ENCODE results near the gene CCDC127. TPM values are rescaled to one million over a fixed set of nuclear protein-coding genes. Genes with fewer than 3 reads are reported as not detected.
"Not testable (repeated sequence)": the region's sequence is repeated elsewhere in the genome, so short reads cannot be mapped to it uniquely, and the experiment has no call there.

Gene CCDC127
- total and polyA plus RNA-seq, 2 of the 13 experiments (the other 11 are each of a cell fraction or from before 2014, with no cell fraction given), result 2.9 to 4.3 TPM

DNA sequence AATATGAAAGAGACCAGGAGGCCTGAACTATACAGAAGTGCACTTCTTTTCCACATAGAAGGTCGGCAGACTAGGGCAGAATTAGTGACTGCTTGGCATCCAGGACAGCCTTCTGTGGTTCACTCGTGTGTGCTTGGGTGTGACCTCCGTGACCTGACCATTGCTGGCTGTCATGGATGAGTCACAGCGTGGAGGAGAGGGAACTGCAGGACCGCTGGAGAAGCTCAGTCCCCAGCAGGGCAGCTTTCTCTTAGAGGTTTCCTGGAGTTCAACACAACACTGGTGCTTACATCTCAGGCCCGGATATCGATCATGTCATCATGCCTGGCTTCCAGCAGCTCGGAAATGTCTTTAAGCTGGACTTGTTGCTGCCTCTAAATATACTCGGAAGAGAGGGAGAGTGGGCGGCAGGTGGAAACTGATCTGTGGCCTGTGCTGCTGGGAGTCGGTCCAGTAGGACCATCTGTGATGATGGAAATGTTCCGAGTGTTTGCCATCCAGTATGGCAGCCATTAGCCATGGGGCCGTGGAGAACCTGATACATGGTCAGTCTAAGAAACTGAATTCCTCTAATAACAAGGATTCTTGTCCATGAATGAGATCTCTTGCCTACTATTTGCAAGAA lies 23.2 kb upstream of the CCDC127 start:
- H3K79me2 ChIP-seq (ENCODE audit: insufficient read depth, low read length); H3K9me3 ChIP-seq (ENCODE audit: low read length); BruUV-seq (replicated peaks); H3K4me2 ChIP-seq (ENCODE audit: low read depth, low read length); DNase-seq (ENCODE audit: low spot score); H3K27ac ChIP-seq (ENCODE audit: extremely low read length, insufficient read depth, low read length); H3K4me1 ChIP-seq (ENCODE audit: insufficient read depth, low read length); intact Hi-C loops (cut with micrococcal nuclease; ENCODE audit: unreplicated experiment); H3K9ac ChIP-seq (ENCODE audit: insufficient read depth, low read depth, low read length); H3K4me3 ChIP-seq (replicated peaks in 1 of 3; ENCODE audit: insufficient read depth in 1 of 3, low read depth in 2 of 3, low read length in 3 of 3); in situ Hi-C loops (cut with HindIII; ENCODE audit: extremely low pct_ligation_motif_present, low pct_unique_long_range_greater_than_20kb); H4K20me1 ChIP-seq (ENCODE audit: insufficient read depth, low read length); FAIRE-seq; ATAC-seq; H2AFZ ChIP-seq (ENCODE audit: low read length); H3K27me3 ChIP-seq (ENCODE audit: control insufficient read depth in 1 of 2, insufficient read depth in 2 of 2, low read length in 2 of 2); CTCF ChIA-PET (ENCODE audit: low intra/inter-chr PET ratio, low total read pairs); POLR2A ChIA-PET: not testable (repeated sequence)
- 97% methylated on average over 9 of the region's 13 CpGs for WGBS (ENCODE audit: low lambda C conversion rate)
- H3K36me3 ChIP-seq (replicated peaks in 1 of 2; ENCODE audit: control insufficient read depth in 1 of 2, insufficient read depth in 2 of 2, low read length in 2 of 2), result peaks cover 8 to 31% of the 10 kb centered on the region in 2 experiments; a peak in 4 of 5 replicates

DNA sequence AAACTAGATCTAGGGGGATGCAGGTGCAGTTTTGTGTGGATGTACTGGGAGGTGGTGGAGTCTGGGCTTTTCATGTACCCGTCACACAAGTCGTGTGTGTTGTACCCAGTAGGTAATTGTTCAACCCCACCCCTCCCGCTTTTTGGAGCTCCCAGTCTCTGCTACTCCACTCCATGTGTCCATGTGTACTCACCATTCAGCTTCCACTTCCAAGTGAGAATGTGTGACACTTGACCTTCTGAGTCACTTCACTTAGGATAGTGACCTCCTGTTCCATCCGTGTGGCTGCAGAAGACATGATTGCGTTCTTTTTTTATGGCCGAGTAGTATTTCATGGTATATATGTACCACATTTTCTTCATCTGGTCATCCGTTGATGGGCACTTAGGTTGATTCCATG lies 22.6 kb upstream of the CCDC127 start:
- peaks cover 8 to 28% of the 10 kb centered on the region in 2 experiments; a peak in 4 of 5 replicates for H3K36me3 ChIP-seq (replicated peaks in 1 of 2; ENCODE audit: control insufficient read depth in 1 of 2, insufficient read depth in 2 of 2, low read length in 2 of 2)
- DNase-seq (ENCODE audit: low spot score); BruUV-seq (replicated peaks); H2AFZ ChIP-seq (ENCODE audit: low read length); H4K20me1 ChIP-seq (ENCODE audit: insufficient read depth, low read length); H3K79me2 ChIP-seq (ENCODE audit: insufficient read depth, low read length); H3K27ac ChIP-seq (ENCODE audit: extremely low read length, insufficient read depth, low read length); in situ Hi-C loops (cut with HindIII; ENCODE audit: extremely low pct_ligation_motif_present, low pct_unique_long_range_greater_than_20kb); FAIRE-seq; H3K4me1 ChIP-seq (ENCODE audit: insufficient read depth, low read length); ATAC-seq; intact Hi-C loops (cut with micrococcal nuclease; ENCODE audit: unreplicated experiment); H3K9me3 ChIP-seq (ENCODE audit: low read length); H3K27me3 ChIP-seq (ENCODE audit: control insufficient read depth in 1 of 2, insufficient read depth in 2 of 2, low read length in 2 of 2); H3K9ac ChIP-seq (ENCODE audit: insufficient read depth, low read depth, low read length); CTCF ChIA-PET (ENCODE audit: low intra/inter-chr PET ratio, low total read pairs); H3K4me2 ChIP-seq (ENCODE audit: low read depth, low read length); POLR2A ChIA-PET; H3K4me3 ChIP-seq (replicated peaks in 1 of 3; ENCODE audit: insufficient read depth in 1 of 3, low read depth in 2 of 3, low read length in 3 of 3): not testable (repeated sequence)
- WGBS (ENCODE audit: low lambda C conversion rate), result 96% methylated on average over 5 of the region's 7 CpGs

DNA sequence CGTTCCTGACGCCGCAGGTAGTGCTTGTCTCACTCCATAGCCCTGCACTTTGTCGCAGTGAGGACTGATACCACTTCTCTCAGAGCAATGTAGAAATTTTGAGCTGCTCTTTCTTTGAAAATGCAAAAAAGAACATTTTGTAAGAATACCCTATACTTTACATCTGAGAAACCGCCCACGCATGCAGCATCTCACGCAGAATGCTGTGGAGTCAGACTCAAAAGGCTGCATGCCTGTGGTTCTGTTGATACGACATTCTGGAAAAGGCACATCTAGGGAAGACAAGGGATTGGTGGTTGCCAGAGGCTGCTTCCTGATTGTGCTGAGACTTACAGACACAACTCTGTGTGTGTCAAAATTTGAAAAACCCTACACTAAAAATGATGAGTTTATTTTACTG lies 20.0 kb upstream of the CCDC127 start:
- H3K27me3 ChIP-seq (ENCODE audit: control insufficient read depth in 1 of 2, insufficient read depth in 2 of 2, low read length in 2 of 2); POLR2A ChIA-PET; CTCF ChIA-PET (ENCODE audit: low intra/inter-chr PET ratio, low total read pairs); ATAC-seq; H3K9ac ChIP-seq (ENCODE audit: insufficient read depth, low read depth, low read length); H3K9me3 ChIP-seq (ENCODE audit: low read length); H3K4me1 ChIP-seq (ENCODE audit: insufficient read depth, low read length); FAIRE-seq; DNase-seq (ENCODE audit: low spot score); BruUV-seq (replicated peaks); H3K4me3 ChIP-seq (replicated peaks in 1 of 3; ENCODE audit: insufficient read depth in 1 of 3, low read depth in 2 of 3, low read length in 3 of 3); H2AFZ ChIP-seq (ENCODE audit: low read length); intact Hi-C loops (cut with micrococcal nuclease; ENCODE audit: unreplicated experiment); H3K79me2 ChIP-seq (ENCODE audit: insufficient read depth, low read length); H3K4me2 ChIP-seq (ENCODE audit: low read depth, low read length); H4K20me1 ChIP-seq (ENCODE audit: insufficient read depth, low read length); H3K27ac ChIP-seq (ENCODE audit: extremely low read length, insufficient read depth, low read length); in situ Hi-C loops (cut with HindIII; ENCODE audit: extremely low pct_ligation_motif_present, low pct_unique_long_range_greater_than_20kb): not testable (repeated sequence)
- peaks cover 11 to 46% of the 10 kb centered on the region in 2 experiments; a peak in 4 of 5 replicates for H3K36me3 ChIP-seq (replicated peaks in 1 of 2; ENCODE audit: control insufficient read depth in 1 of 2, insufficient read depth in 2 of 2, low read length in 2 of 2)
- 99% methylated on average over 8 of the region's 8 CpGs for WGBS (ENCODE audit: low lambda C conversion rate)

GRCh38 chr5:235527-235926 lies 17.6 kb upstream of the CCDC127 start:
- H4K20me1 ChIP-seq (ENCODE audit: insufficient read depth, low read length); H3K27ac ChIP-seq (ENCODE audit: extremely low read length, insufficient read depth, low read length); intact Hi-C loops (cut with micrococcal nuclease; ENCODE audit: unreplicated experiment); DNase-seq (ENCODE audit: low spot score); H3K27me3 ChIP-seq (ENCODE audit: control insufficient read depth in 1 of 2, insufficient read depth in 2 of 2, low read length in 2 of 2); H3K4me1 ChIP-seq (ENCODE audit: insufficient read depth, low read length); H3K4me2 ChIP-seq (ENCODE audit: low read depth, low read length); H3K9ac ChIP-seq (ENCODE audit: insufficient read depth, low read depth, low read length); H3K4me3 ChIP-seq (replicated peaks in 1 of 3; ENCODE audit: insufficient read depth in 1 of 3, low read depth in 2 of 3, low read length in 3 of 3); CTCF ChIA-PET (ENCODE audit: low intra/inter-chr PET ratio, low total read pairs); BruUV-seq (replicated peaks); ATAC-seq; in situ Hi-C loops (cut with HindIII; ENCODE audit: extremely low pct_ligation_motif_present, low pct_unique_long_range_greater_than_20kb); FAIRE-seq; H2AFZ ChIP-seq (ENCODE audit: low read length); H3K79me2 ChIP-seq (ENCODE audit: insufficient read depth, low read length); H3K9me3 ChIP-seq (ENCODE audit: low read length): not testable (repeated sequence)
- POLR2A ChIA-PET, result interaction anchor here (0.9 kb wide), 1 partner anchor 36 kb away, joined by 4 read pairs; the partner anchor contains the start of gene PDCD6
- WGBS (ENCODE audit: low lambda C conversion rate), result 100% methylated on average over 6 of the region's 9 CpGs
- peaks cover 14 to 49% of the 10 kb centered on the region in 2 experiments; a peak in 4 of 5 replicates for H3K36me3 ChIP-seq (replicated peaks in 1 of 2; ENCODE audit: control insufficient read depth in 1 of 2, insufficient read depth in 2 of 2, low read length in 2 of 2)

Measured in HepG2 (cell line).